Stomach (tissue), 9 donors: Measurements from ENCODE around the gene TRIM21. TPM values are rescaled to one million over a fixed set of nuclear protein-coding genes. Genes with fewer than 3 reads are reported as not detected.
A peak's percentile ranks its signal among the peaks of the same experiment; 100 is the strongest.

Experiments
- DNase-seq, 2 donors: peaks; one replicate each; pipeline versions ENCODE4 v3.0.0 to v3.0.0-alpha.2; 2013 to 2019
- H3K27ac ChIP-seq, 5 donors: fragments of 200-600 bp in 4 of 5; sonication (generic) in 4 of 5; one replicate each; pipeline ENCODE4 v1.5.1; 2013 to 2019; ENCODE audit warnings: mild to moderate bottlenecking in 1 of 5, moderate library complexity in 1 of 5
- H3K27me3 ChIP-seq, 3 donors: fragments of 200-600 bp; sonication (generic); one replicate each; pipeline ENCODE4 v1.5.1; 2017 to 2019; ENCODE audit warnings: mixed run types in 1 of 3
- H3K36me3 ChIP-seq, 4 donors: fragments of 200-600 bp; sonication (generic); 1 replicate in 3 of 4; 2 replicates in 1 of 4; pipeline ENCODE4 v1.5.1; 2016 to 2019
- H3K4me1 ChIP-seq, 4 donors: fragments of 200-600 bp; sonication (generic); one replicate each; pipeline ENCODE4 v1.5.1; 2016 to 2019
- H3K4me3 ChIP-seq, 4 donors: fragments of 200-600 bp; sonication (generic) in 3 of 4; one replicate each; pipeline ENCODE4 v1.5.1; 2016 to 2019; ENCODE audit warnings: mild to moderate bottlenecking in 1 of 4
- H3K9me3 ChIP-seq, 4 donors: fragments of 200-600 bp; sonication (generic); one replicate each; pipeline ENCODE4 v1.5.1; 2016 to 2019
- EP300 ChIP-seq: sonication (generic); formaldehyde crosslinking; IDR thresholded peaks from one replicate; pipeline ENCODE4 v1.6.1; 2017; ENCODE audit warnings: antibody characterized with exemption
- POLR2A ChIP-seq, 4 donors: fragments of 450-650 bp; IDR thresholded peaks; one replicate each; pipeline ENCODE4 v1.6.1; 2016; ENCODE audit warnings: antibody characterized with exemption in 4 of 4, control low read depth in 2 of 4, mild to moderate bottlenecking in 1 of 4, moderate library complexity in 1 of 4
- POLR2AphosphoS5 ChIP-seq, 3 donors: sonication (generic); formaldehyde crosslinking; IDR thresholded peaks; one replicate each; pipeline ENCODE4 v1.6.1; 2016; ENCODE audit warnings: antibody characterized with exemption in 3 of 3
- WGBS, 5 donors: extraction: QIAGEN DNeasy Blood & Tissue Kit in 3 of 5; methylation state at CpG; one replicate each; pipeline versions ENCODE4 v1.1.5 to v1.1.7; 2013 to 2018; 5-methylcytosine and 5-hydroxymethylcytosine counted together
- intact Hi-C: fragments of 100-400 bp; cut with DNase I; formaldehyde crosslinking; loops from one replicate; pipeline ENCODE4 v1.15.1; 2023; ENCODE audit warnings: low total_unique reads
- polyA plus RNA-seq, 3 donors: library from polyadenylated mRNA; stranded (reverse); fragments of 200-250 nt; gene quantifications; one replicate each; pipeline ENCODE4 v1.2.3, GENCODE V29; 2013
- total RNA-seq, 5 donors: library from RNA; depleted of rRNA; stranded (reverse); fragments of >200 nt; gene quantifications; one replicate each; pipeline versions ENCODE4 v1.1.0 to v1.2.3, GENCODE V29; 2014 to 2016
- TF ChIP-seq, protein P1 (sequence below), 7 experiments: fragments of 450-650 bp in 4 of 7; fragments of 200-600 bp in 3 of 7; sonication (generic) in 3 of 7; IDR thresholded peaks; one replicate each; pipeline ENCODE4 v1.5.1; 2016 to 2019; ENCODE audit warnings: antibody characterized with exemption in 7 of 7, control low read depth in 2 of 7, mild to moderate bottlenecking in 1 of 7
- donor health status: healthy with polysubstance abuse.
- donor health status: Bipolar disorder and iron deficiency.
- donor health status: healthy.

Gene TRIM21
- total and polyA plus RNA-seq, 8 donors = 11.7 to 30.2 (median 17.0) TPM

DNA sequence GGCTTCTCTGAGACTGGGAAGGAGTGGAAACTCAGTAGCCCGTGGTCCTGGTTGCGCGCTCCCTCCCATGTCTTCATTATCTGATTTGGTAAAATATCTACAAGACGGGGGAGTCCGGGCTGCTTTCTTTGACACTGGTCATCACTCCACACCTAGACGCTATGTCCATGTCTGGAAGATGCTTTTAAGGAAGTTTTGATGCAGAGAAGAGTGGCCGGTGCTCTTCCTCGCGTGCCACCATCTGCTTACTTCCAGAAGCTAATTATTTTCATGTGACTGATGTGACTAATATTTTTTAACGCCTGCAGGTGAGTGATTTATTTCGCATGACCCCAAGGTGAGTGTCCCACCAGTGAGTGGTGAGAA lies 339 bp upstream of the TRIM21 start:
- TF ChIP-seq EP300 = no peak
- TF ChIP-seq POLR2AphosphoS5 (IDR thresholded peaks at IDR 0.05) = no peak
- TF ChIP-seq POLR2A (IDR thresholded peaks at IDR 0.05) = no peak
- TF ChIP-seq, protein P1, sequence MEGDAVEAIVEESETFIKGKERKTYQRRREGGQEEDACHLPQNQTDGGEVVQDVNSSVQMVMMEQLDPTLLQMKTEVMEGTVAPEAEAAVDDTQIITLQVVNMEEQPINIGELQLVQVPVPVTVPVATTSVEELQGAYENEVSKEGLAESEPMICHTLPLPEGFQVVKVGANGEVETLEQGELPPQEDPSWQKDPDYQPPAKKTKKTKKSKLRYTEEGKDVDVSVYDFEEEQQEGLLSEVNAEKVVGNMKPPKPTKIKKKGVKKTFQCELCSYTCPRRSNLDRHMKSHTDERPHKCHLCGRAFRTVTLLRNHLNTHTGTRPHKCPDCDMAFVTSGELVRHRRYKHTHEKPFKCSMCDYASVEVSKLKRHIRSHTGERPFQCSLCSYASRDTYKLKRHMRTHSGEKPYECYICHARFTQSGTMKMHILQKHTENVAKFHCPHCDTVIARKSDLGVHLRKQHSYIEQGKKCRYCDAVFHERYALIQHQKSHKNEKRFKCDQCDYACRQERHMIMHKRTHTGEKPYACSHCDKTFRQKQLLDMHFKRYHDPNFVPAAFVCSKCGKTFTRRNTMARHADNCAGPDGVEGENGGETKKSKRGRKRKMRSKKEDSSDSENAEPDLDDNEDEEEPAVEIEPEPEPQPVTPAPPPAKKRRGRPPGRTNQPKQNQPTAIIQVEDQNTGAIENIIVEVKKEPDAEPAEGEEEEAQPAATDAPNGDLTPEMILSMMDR (IDR thresholded peaks at IDR 0.05) = no peak
- no peak for DNase-seq
- intact Hi-C loops = no loop called here
- 19 to 31% (median 30%) methylated on average over 11 of the region's 11 CpGs for WGBS, 5 donors
- Histone ChIP-seq H3K4me3 (peak overlapping the region; percentile 67 to 92 (median 74)), H3K9me3 (peaks cover 0 to 5% (median 0%) of the 10 kb centered on the region in 4 donors), H3K27ac (peak overlapping the region in 4 of 5 donors; percentile 81 to 96 (median 86)), H3K4me1 (peaks cover 5 to 25% (median 15%) of the 10 kb centered on the region in 4 donors), H3K36me3 (peaks cover 14 to 16% (median 15%) of the 10 kb centered on the region in 4 donors), H3K27me3 (no peaks in the 10 kb centered on the region)

DNA sequence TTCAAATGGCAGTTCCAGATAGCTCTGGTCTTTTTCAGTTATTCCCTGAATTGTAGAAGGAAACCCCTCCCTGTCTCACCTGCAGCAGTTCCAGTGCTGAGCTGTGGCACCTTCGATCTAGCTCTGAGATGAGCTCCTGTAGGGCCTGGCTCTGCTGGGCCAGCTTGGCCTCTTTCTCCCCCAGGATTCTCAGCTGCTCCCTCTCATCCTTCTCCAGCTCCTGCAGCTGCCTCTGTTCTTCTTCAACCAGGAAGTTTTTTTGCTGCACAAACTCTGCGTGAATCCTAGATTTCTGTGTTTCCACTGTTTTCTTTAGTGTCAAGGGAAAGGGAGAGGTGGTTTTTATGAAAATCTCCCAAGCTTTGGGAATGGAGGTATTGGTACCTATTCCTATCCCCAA lies 5.3 kb downstream of the TRIM21 start:
- Histone ChIP-seq H3K4me3 (no peak overlapping the region), H3K36me3 (peaks cover 37 to 71% (median 69%) of the 10 kb centered on the region in 4 donors), H3K27me3 (no peaks in the 10 kb centered on the region), H3K9me3 (no peaks in the 10 kb centered on the region), H3K4me1 (peaks cover 0 to 19% (median 11%) of the 10 kb centered on the region in 4 donors), H3K27ac (no peak overlapping the region)
- intact Hi-C loops = no loop called here
- DNase-seq = no peak
- WGBS, 5 donors = 95 to 100% (median 96%) methylated on average over 2 of the region's 2 CpGs
- TF ChIP-seq POLR2A (IDR thresholded peaks at IDR 0.05) (no peak), EP300 (no peak), POLR2AphosphoS5 (IDR thresholded peaks at IDR 0.05) (no peak)
- TF ChIP-seq, protein P1 (IDR thresholded peaks at IDR 0.05) = no peak

DNA sequence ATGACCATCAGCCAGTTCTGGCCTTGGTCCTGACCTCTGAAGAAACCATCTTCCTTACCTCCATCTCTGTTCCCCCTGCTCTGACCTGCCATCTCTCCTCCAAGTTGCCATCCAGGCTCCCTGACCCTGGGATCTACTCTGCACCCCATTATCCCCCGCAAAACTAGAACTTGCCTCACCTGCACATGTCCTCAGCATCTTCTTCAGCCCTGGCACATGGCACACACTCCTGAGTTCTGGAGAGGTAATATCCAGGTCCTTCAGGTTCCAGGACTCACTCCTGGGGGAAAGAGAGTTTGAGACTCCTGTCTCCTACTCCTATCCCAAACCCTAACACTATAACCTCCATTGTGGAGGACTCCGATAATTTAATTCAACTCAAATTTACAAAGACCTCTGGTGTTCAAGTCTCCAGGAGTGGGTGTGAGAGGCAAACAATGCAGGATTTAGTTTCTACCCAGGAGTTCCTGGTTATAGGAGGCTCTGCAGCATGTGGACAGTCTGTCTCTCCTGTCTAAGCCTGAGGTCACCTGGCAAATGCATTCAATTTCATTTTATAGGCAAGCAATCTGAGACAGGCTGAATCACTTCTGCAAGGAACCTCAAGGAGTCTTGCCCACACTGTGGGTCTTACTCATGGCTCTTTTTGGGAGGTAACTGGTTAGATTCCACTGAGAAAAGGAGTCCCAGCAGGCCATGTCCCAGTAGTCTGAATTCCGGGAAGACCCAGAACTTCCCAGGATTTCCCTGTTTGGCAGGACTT lies 7.3 kb downstream of the TRIM21 start:
- Histone ChIP-seq H3K4me3 (no peak overlapping the region), H3K27me3 (no peaks in the 10 kb centered on the region), H3K4me1 (peaks cover 0 to 2% (median 0%) of the 10 kb centered on the region in 4 donors), H3K27ac (no peak overlapping the region), H3K36me3 (peaks cover 37 to 71% (median 69%) of the 10 kb centered on the region in 4 donors), H3K9me3 (no peaks in the 10 kb centered on the region)
- DNase-seq = no peak
- WGBS, 5 donors = 97 to 99% (median 98%) methylated on average over 3 of the region's 3 CpGs
- intact Hi-C loops = no loop called here
- TF ChIP-seq, protein P1 (IDR thresholded peaks at IDR 0.05) = no peak
- TF ChIP-seq POLR2AphosphoS5 (IDR thresholded peaks at IDR 0.05) = no peak
- TF ChIP-seq POLR2A (IDR thresholded peaks at IDR 0.05) = no peak
- TF ChIP-seq EP300 = no peak

DNA sequence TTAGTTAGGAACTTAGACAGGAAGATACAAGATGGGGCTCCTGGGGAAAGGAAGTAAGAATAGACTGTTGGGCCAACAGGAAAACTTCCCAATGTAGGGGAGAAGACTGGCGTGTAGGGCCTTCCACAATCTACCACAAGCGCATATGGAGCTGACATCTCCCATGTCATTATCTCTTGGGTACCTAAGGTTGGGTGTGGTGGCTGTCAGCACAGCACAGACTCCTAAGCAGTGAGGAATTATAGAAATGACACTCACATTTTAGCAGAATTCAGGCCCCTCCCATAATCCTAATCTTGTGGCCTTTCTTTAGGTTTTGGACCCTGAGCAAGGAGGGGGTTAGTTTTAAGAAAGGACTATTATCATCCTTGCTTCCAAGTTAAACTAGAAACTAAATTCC lies 11.6 kb downstream of the TRIM21 start:
- H3K36me3 ChIP-seq = peaks cover 4 to 37% (median 33%) of the 10 kb centered on the region in 4 donors
- no peaks in the 10 kb centered on the region for H3K9me3 ChIP-seq
- H3K4me3 ChIP-seq = no peak overlapping the region
- DNase-seq = no peak
- H3K27me3 ChIP-seq = no peaks in the 10 kb centered on the region
- intact Hi-C loops = no loop called here
- 44 to 93% (median 74%) methylated on average over 2 of the region's 2 CpGs for WGBS, 5 donors
- no peaks in the 10 kb centered on the region for H3K4me1 ChIP-seq
- no peak for TF ChIP-seq POLR2AphosphoS5 (IDR thresholded peaks at IDR 0.05)
- TF ChIP-seq POLR2A (IDR thresholded peaks at IDR 0.05) = no peak
- TF ChIP-seq, protein P1 (IDR thresholded peaks at IDR 0.05) = no peak
- no peak for TF ChIP-seq EP300
- H3K27ac ChIP-seq = no peak overlapping the region
